NCI-H187 (cell line): ENCODE measurements around the gene TBC1D22A.
"Not testable (repeated sequence)": the region's sequence is repeated elsewhere in the genome, so short reads cannot be mapped to it uniquely, and the experiment has no call there.

ENCODE experiments used
- DNase-seq, 2 experiments: peaks; one replicate each; lab custom pipeline; 2025; lab: John Stamatoyannopoulos, UW

TBC1D22A gene

GRCh38 chr22:46972901-46973831 is 210.7 kb downstream of the TBC1D22A start:
- DNase-seq: no peak

GRCh38 chr22:46974077-46974476 is 211.6 kb downstream of the TBC1D22A start:
- DNase-seq: no peak

- DNase-seq: no peak
These were observed 212.5 kb downstream of the TBC1D22A start for GRCh38 chr22:46974631-46975585.

- DNase-seq: no peak
These were observed 213.7 kb downstream of the TBC1D22A start for GRCh38 chr22:46976143-46976542.

- no peak for DNase-seq
These were observed 214.1 kb downstream of the TBC1D22A start for GRCh38 chr22:46976598-46976997.

- DNase-seq: no peak
These were observed 215.3 kb downstream of the TBC1D22A start for GRCh38 chr22:46977656-46978343.

- not testable (repeated sequence) for DNase-seq
These were observed 216.2 kb downstream of the TBC1D22A start for GRCh38 chr22:46978668-46979067.

GRCh38 chr22:46979506-46979905 is 217.1 kb downstream of the TBC1D22A start:
- DNase-seq: no peak

- DNase-seq: no peak
These were observed 217.9 kb downstream of the TBC1D22A start for GRCh38 chr22:46980392-46980791.

GRCh38 chr22:46982635-46983034 is 220.2 kb downstream of the TBC1D22A start:
- no peak for DNase-seq

- no peak for DNase-seq
These were observed 220.6 kb downstream of the TBC1D22A start for GRCh38 chr22:46983046-46983445.

- no peak for DNase-seq
These were observed 222.5 kb downstream of the TBC1D22A start for GRCh38 chr22:46984751-46985506.

GRCh38 chr22:46985507-46985882 is 223.0 kb downstream of the TBC1D22A start:
- no peak for DNase-seq

GRCh38 chr22:46986788-46987187 is 224.3 kb downstream of the TBC1D22A start:
- DNase-seq: no peak

- DNase-seq: no peak
These were observed 228.6 kb downstream of the TBC1D22A start for GRCh38 chr22:46990937-46991550.

GRCh38 chr22:46991666-46992065 is 229.2 kb downstream of the TBC1D22A start:
- DNase-seq: no peak

- DNase-seq: no peak
These were observed 229.8 kb downstream of the TBC1D22A start for GRCh38 chr22:46992121-46992731.

GRCh38 chr22:46993633-46994032 is 231.2 kb downstream of the TBC1D22A start:
- no peak for DNase-seq

- DNase-seq: no peak
These were observed 231.8 kb downstream of the TBC1D22A start for GRCh38 chr22:46994265-46994664.

- DNase-seq: no peak
These were observed 232.5 kb downstream of the TBC1D22A start for GRCh38 chr22:46994983-46995382.
